Neuronal stem cell (in vitro differentiated cells): ENCODE results near the gene RRBP1.

Experiments used
- DNase-seq: peaks from one replicate; pipeline ENCODE4 v3.0.0-alpha.2; 2013; ENCODE audit warnings: low spot score
- H2AFZ ChIP-seq: one replicate; pipeline ENCODE4 v1.6.1; 2013; ENCODE audit warnings: mild to moderate bottlenecking, low read length, inconsistent platforms
- H2AK5ac ChIP-seq: 2 replicates; pipeline ENCODE4 v1.6.1; 2013; ENCODE audit warnings: low read depth, mild to moderate bottlenecking, inconsistent platforms, low read length, moderate library complexity, mixed read lengths
- H2BK120ac ChIP-seq: 2 replicates; pipeline ENCODE4 v1.6.1; 2013; ENCODE audit warnings: low read depth, mild to moderate bottlenecking, inconsistent platforms, low read length, moderate library complexity, mixed read lengths
- H2BK12ac ChIP-seq: one replicate; pipeline ENCODE4 v1.6.1; 2013; ENCODE audit warnings: low read length, inconsistent platforms
- H2BK15ac ChIP-seq: 2 replicates; pipeline ENCODE4 v1.6.1; 2013; ENCODE audit warnings: mild to moderate bottlenecking, low read length, inconsistent platforms, mixed read lengths
- H2BK5ac ChIP-seq: one replicate; pipeline ENCODE4 v1.6.1; 2013; ENCODE audit warnings: inconsistent platforms, mild to moderate bottlenecking, low read length, moderate library complexity
- H3K14ac ChIP-seq: one replicate; pipeline ENCODE4 v1.6.1; 2013; ENCODE audit warnings: low read length, inconsistent platforms
- H3K18ac ChIP-seq: 2 replicates; pipeline ENCODE4 v1.6.1; 2013; ENCODE audit warnings: low read length, inconsistent platforms
- H3K23ac ChIP-seq: 2 replicates; pipeline ENCODE4 v1.6.1; 2013; ENCODE audit warnings: low read depth, mild to moderate bottlenecking, mixed read lengths, low read length, inconsistent platforms; ENCODE audit not compliant: poor library complexity
- H3K27ac ChIP-seq: replicated peaks from 3 replicates; pipeline ENCODE4 v1.5.1; 2013; ENCODE audit warnings: low read length, inconsistent platforms
- H3K27me3 ChIP-seq, 3 experiments: 2 replicates each; pipeline ENCODE4 v1.6.1; 2013; ENCODE audit warnings: low read length in 3 of 3, mild to moderate bottlenecking in 2 of 3, inconsistent platforms in 1 of 3, low read depth in 1 of 3, mixed read lengths in 1 of 3, moderate library complexity in 1 of 3; ENCODE audit not compliant: control insufficient read depth in 3 of 3, insufficient read depth in 3 of 3
- H3K36me3 ChIP-seq, 2 donors: replicated peaks in 1 of 2; 2 replicates each; pipeline ENCODE4 v1.6.1; 2013; ENCODE audit warnings: low read length in 2 of 2; ENCODE audit not compliant: control insufficient read depth in 2 of 2, insufficient read depth in 2 of 2
- H3K4ac ChIP-seq: 2 replicates; pipeline ENCODE4 v1.6.1; 2013; ENCODE audit warnings: inconsistent platforms, mild to moderate bottlenecking, low read length, moderate library complexity
- H3K4me1 ChIP-seq, 2 donors: 1 replicate in 1 of 2; 2 replicates in 1 of 2; pipeline ENCODE4 v1.6.1; 2013; ENCODE audit warnings: low read length in 2 of 2, low read depth in 1 of 2; ENCODE audit not compliant: control insufficient read depth in 2 of 2, insufficient read depth in 1 of 2
- H3K4me2 ChIP-seq: one replicate; pipeline ENCODE4 v1.6.1; 2013; ENCODE audit warnings: mild to moderate bottlenecking, low read length, inconsistent platforms; ENCODE audit not compliant: insufficient read depth, poor library complexity, severe bottlenecking
- H3K4me3 ChIP-seq, 2 donors: 2 replicates each; pipeline ENCODE4 v1.5.1; 2013; ENCODE audit warnings: low read length in 2 of 2, mild to moderate bottlenecking in 2 of 2, inconsistent platforms in 1 of 2, moderate library complexity in 1 of 2
- H3K79me1 ChIP-seq: one replicate; pipeline ENCODE4 v1.6.1; 2013; ENCODE audit warnings: low read depth, mild to moderate bottlenecking, inconsistent platforms, low read length, moderate library complexity
- H3K9ac ChIP-seq: one replicate; pipeline ENCODE4 v1.6.1; 2013; ENCODE audit warnings: mild to moderate bottlenecking, low read depth, low read length, inconsistent platforms; ENCODE audit not compliant: poor library complexity
- H3K9me3 ChIP-seq, 2 donors: replicated peaks in 1 of 2; 2 replicates each; pipeline versions ENCODE3 to v1.6.1; 2013; ENCODE audit warnings: low read length in 2 of 2, mild to moderate bottlenecking in 2 of 2, inconsistent platforms in 1 of 2, low read depth in 1 of 2, mixed read lengths in 1 of 2, moderate library complexity in 1 of 2; ENCODE audit not compliant: control insufficient read depth in 2 of 2, insufficient read depth in 1 of 2
- H4K8ac ChIP-seq: one replicate; pipeline ENCODE4 v1.6.1; 2013; ENCODE audit warnings: low read depth, mild to moderate bottlenecking, inconsistent platforms, low read length, moderate library complexity
- H4K91ac ChIP-seq: one replicate; pipeline ENCODE4 v1.6.1; 2013; ENCODE audit warnings: low read length, low read depth, mild to moderate bottlenecking, inconsistent platforms; ENCODE audit not compliant: poor library complexity
- WGBS, 2 donors: extraction: QIAGEN DNeasy Blood & Tissue Kit; methylation state at CpG; one replicate each; pipeline ENCODE4 v1.1.7; 2013; ENCODE audit warnings: missing lambda C conversion rate in 2 of 2, mixed read lengths in 1 of 2; ENCODE audit not compliant: insufficient read length in 2 of 2, insufficient replicate concordance in 1 of 2; ENCODE audit errors: extremely low coverage in 2 of 2; 5-methylcytosine and 5-hydroxymethylcytosine counted together

RRBP1 gene

GRCh38 chr20:17611290-17611539, 70.8 kb downstream of the RRBP1 start:
- H3K23ac ChIP-seq = no peak overlapping the region
- peaks cover 8 to 31% of the 10 kb centered on the region in 2 donors for H3K36me3 ChIP-seq
- H2AFZ ChIP-seq = no peak overlapping the region
- no peak overlapping the region for H3K18ac ChIP-seq
- no peaks in the 10 kb centered on the region for H3K9me3 ChIP-seq
- no peak overlapping the region for H3K9ac ChIP-seq
- H2BK12ac ChIP-seq = no peak overlapping the region
- H3K4me2 ChIP-seq = no peak overlapping the region
- H2BK120ac ChIP-seq = no peak overlapping the region
- no peak overlapping the region for H3K4ac ChIP-seq
- H2AK5ac ChIP-seq = no peak overlapping the region
- DNase-seq = no peak
- no peaks in the 10 kb centered on the region for H3K27me3 ChIP-seq
- no peak overlapping the region for H3K4me3 ChIP-seq
- no peaks in the 10 kb centered on the region for H3K79me1 ChIP-seq
- H2BK15ac ChIP-seq = no peak overlapping the region
- WGBS, 2 donors = no CpG with 5 or more reads among the region's 6 CpGs
- H4K91ac ChIP-seq = no peak overlapping the region
- H4K8ac ChIP-seq = no peak overlapping the region
- peaks cover 2 to 3% of the 10 kb centered on the region in 2 donors for H3K4me1 ChIP-seq
- no peak overlapping the region for H3K27ac ChIP-seq
- H2BK5ac ChIP-seq = no peak overlapping the region
- no peak overlapping the region for H3K14ac ChIP-seq

GRCh38 chr20:17610566-17611289, 71.3 kb downstream of the RRBP1 start:
- Histone ChIP-seq H2BK12ac (no peak overlapping the region), H3K9ac (peak overlapping the region; percentile 64), H3K18ac (peak overlapping the region; percentile 53), H3K14ac (no peak overlapping the region), H3K4me2 (no peak overlapping the region), H3K4me3 (no peak overlapping the region), H3K23ac (peak overlapping the region; percentile 49), H4K8ac (no peak overlapping the region), H2AFZ (no peak overlapping the region), H3K9me3 (no peaks in the 10 kb centered on the region), H4K91ac (no peak overlapping the region), H3K27me3 (no peaks in the 10 kb centered on the region), H2BK120ac (no peak overlapping the region), H2AK5ac (no peak overlapping the region), H3K4me1 (peaks cover 2 to 3% of the 10 kb centered on the region in 2 donors), H3K36me3 (peaks cover 8 to 34% of the 10 kb centered on the region in 2 donors), H3K79me1 (no peaks in the 10 kb centered on the region), H3K4ac (no peak overlapping the region), H3K27ac (no peak overlapping the region), H2BK5ac (no peak overlapping the region), H2BK15ac (no peak overlapping the region)
- WGBS, 2 donors = no CpG with 5 or more reads among the region's 19 CpGs
- no peak for DNase-seq

- no peak overlapping the region for H4K91ac ChIP-seq
- no peak overlapping the region for H3K14ac ChIP-seq
- no peak overlapping the region for H2BK120ac ChIP-seq
- no peak overlapping the region for H4K8ac ChIP-seq
- no peak overlapping the region for H2BK5ac ChIP-seq
- H2AFZ ChIP-seq = no peak overlapping the region
- H3K4me3 ChIP-seq = no peak overlapping the region
- no peak overlapping the region for H2AK5ac ChIP-seq
- no peak overlapping the region for H3K4me2 ChIP-seq
- WGBS, 2 donors = no CpG with 5 or more reads among the region's 8 CpGs
- H3K18ac ChIP-seq = no peak overlapping the region
- H3K23ac ChIP-seq = no peak overlapping the region
- no peak overlapping the region for H2BK12ac ChIP-seq
- H3K36me3 ChIP-seq = peaks cover 8 to 41% of the 10 kb centered on the region in 2 donors
- H3K79me1 ChIP-seq = no peaks in the 10 kb centered on the region
- H2BK15ac ChIP-seq = no peak overlapping the region
- H3K27me3 ChIP-seq = no peaks in the 10 kb centered on the region
- no peak overlapping the region for H3K9ac ChIP-seq
- no peak for DNase-seq
- peak overlapping the region; percentile 25 for H3K27ac ChIP-seq
- H3K9me3 ChIP-seq = no peaks in the 10 kb centered on the region
- H3K4me1 ChIP-seq = peaks cover 2 to 3% of the 10 kb centered on the region in 2 donors
- H3K4ac ChIP-seq = no peak overlapping the region
Observed at GRCh38 chr20:17609811-17610377, 72.1 kb downstream of the RRBP1 start.

- no peaks in the 10 kb centered on the region for H3K79me1 ChIP-seq
- H3K27me3 ChIP-seq = no peaks in the 10 kb centered on the region
- H3K9me3 ChIP-seq = no peaks in the 10 kb centered on the region
- no peak overlapping the region for H3K14ac ChIP-seq
- H3K4ac ChIP-seq = no peak overlapping the region
- no peak overlapping the region for H4K8ac ChIP-seq
- no peak overlapping the region for H3K9ac ChIP-seq
- H3K23ac ChIP-seq = no peak overlapping the region
- no peak overlapping the region for H2AK5ac ChIP-seq
- H2BK120ac ChIP-seq = no peak overlapping the region
- H3K36me3 ChIP-seq = peaks cover 6 to 51% of the 10 kb centered on the region in 2 donors
- H2BK12ac ChIP-seq = no peak overlapping the region
- H3K18ac ChIP-seq = no peak overlapping the region
- H3K4me1 ChIP-seq = peaks cover 2 to 3% of the 10 kb centered on the region in 2 donors
- no peak for DNase-seq
- no peak overlapping the region for H3K4me3 ChIP-seq
- WGBS, 2 donors = no CpG with 5 or more reads among the region's 3 CpGs
- H2AFZ ChIP-seq = no peak overlapping the region
- no peak overlapping the region for H4K91ac ChIP-seq
- H2BK5ac ChIP-seq = no peak overlapping the region
- H2BK15ac ChIP-seq = no peak overlapping the region
- H3K4me2 ChIP-seq = no peak overlapping the region
- no peak overlapping the region for H3K27ac ChIP-seq
Observed at GRCh38 chr20:17608701-17609497, 73.1 kb downstream of the RRBP1 start.
